PC-9 (cell line): Measurements from ENCODE around the gene NRP1.

Source experiments
- CTCF ChIP-seq: fragments of 200-600 bp; sonication (generic); conservative IDR thresholded peaks from 2 replicates; pipeline ENCODE4 v1.6.1; 2017; ENCODE audit warnings: mixed run types, antibody characterized with exemption, mild to moderate bottlenecking, moderate library complexity
- EZH2 ChIP-seq: fragments of 200-600 bp; sonication (generic); IDR thresholded peaks from 2 replicates; pipeline ENCODE4 v1.8.0; 2017; ENCODE audit warnings: antibody characterized with exemption, low read depth

- TF ChIP-seq CTCF (no peak), EZH2 (no peak)
These were observed 147.0 kb downstream of the NRP1 start for GRCh38 chr10:33187427-33187999.
